HFFc6 (cell line): ENCODE data around the gene SCN10A. TPM values are rescaled to one million over a fixed set of nuclear protein-coding genes. Genes with fewer than 3 reads are reported as not detected.

Experiments
- DNase-seq: peaks from one replicate; pipeline ENCODE4 v3.0.0-alpha.2; 2018
- H3K27ac Mint-ChIP-seq: 2 replicates; pipeline ENCODE4 v1.8.0; 2020; ENCODE audit warnings: mild to moderate bottlenecking, mixed read lengths
- H3K27me3 Mint-ChIP-seq: 2 replicates; pipeline ENCODE4 v1.8.0; 2021; ENCODE audit warnings: mild to moderate bottlenecking, moderate library complexity, mixed read lengths; ENCODE audit not compliant: insufficient read depth
- H3K36me3 Mint-ChIP-seq: 2 replicates; pipeline ENCODE4 v1.8.0; 2021; ENCODE audit warnings: low read depth, mixed read lengths
- H3K4me1 Mint-ChIP-seq: 2 replicates; pipeline ENCODE4 v1.8.0; 2020; ENCODE audit warnings: low read depth, mixed read lengths
- H3K4me3 Mint-ChIP-seq: 2 replicates; pipeline ENCODE4 v1.8.0; 2020; ENCODE audit warnings: mild to moderate bottlenecking, moderate library complexity, mixed read lengths
- H3K9me3 Mint-ChIP-seq: 2 replicates; pipeline ENCODE4 v1.8.0; 2020; ENCODE audit warnings: mild to moderate bottlenecking, mixed read lengths
- total RNA-seq, 6 experiments: library from RNA; stranded (reverse); fragmentation: NEBNext Ultra II Directional; extraction: Animal tissue kit (Norgen Biotek cat#: 25700); gene quantifications; 2 replicates in 1 of 6; 3 replicates in 5 of 6; pipeline ENCODE4 v1.2.3, GENCODE V29; 2021
- TF ChIP-seq, protein P1 (sequence below): fragments of 200-600 bp; sonication (generic); IDR thresholded peaks from 2 replicates; pipeline ENCODE4 v1.5.0; 2021; ENCODE audit warnings: antibody characterized with exemption, mild to moderate bottlenecking

SCN10A gene
- total RNA-seq, 6 experiments from 2014 or later = not detected

DNA sequence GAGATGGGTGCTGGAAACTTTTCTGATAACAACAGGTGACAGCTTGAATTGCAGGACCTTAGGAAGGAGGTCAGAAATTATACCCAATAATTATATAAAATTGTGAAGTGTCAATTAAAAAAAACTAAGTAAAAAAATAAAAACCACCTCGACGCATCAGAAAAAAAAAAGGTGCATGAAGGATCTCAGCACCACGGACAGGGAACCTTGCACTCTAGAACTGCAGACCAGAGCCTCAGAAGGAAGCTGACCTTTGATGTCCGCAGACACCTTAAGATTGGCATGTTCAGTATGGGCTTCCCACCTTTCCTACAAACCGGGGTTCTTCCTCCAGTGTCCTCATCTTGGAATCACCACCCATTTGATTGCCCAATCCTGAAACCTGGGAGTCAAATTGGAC, 60.9 kb downstream of the SCN10A start:
- Mint-ChIP-seq H3K27ac (no peak overlapping the region), H3K4me1 (no peaks in the 10 kb centered on the region), H3K27me3 (peaks cover 3% of the 10 kb centered on the region; the same call in 1 of the 2 replicates), H3K4me3 (no peak overlapping the region), H3K9me3 (no peaks in the 10 kb centered on the region), H3K36me3 (no peaks in the 10 kb centered on the region)
- DNase-seq = no peak
- TF ChIP-seq, protein P1, sequence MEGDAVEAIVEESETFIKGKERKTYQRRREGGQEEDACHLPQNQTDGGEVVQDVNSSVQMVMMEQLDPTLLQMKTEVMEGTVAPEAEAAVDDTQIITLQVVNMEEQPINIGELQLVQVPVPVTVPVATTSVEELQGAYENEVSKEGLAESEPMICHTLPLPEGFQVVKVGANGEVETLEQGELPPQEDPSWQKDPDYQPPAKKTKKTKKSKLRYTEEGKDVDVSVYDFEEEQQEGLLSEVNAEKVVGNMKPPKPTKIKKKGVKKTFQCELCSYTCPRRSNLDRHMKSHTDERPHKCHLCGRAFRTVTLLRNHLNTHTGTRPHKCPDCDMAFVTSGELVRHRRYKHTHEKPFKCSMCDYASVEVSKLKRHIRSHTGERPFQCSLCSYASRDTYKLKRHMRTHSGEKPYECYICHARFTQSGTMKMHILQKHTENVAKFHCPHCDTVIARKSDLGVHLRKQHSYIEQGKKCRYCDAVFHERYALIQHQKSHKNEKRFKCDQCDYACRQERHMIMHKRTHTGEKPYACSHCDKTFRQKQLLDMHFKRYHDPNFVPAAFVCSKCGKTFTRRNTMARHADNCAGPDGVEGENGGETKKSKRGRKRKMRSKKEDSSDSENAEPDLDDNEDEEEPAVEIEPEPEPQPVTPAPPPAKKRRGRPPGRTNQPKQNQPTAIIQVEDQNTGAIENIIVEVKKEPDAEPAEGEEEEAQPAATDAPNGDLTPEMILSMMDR = no peak

DNA sequence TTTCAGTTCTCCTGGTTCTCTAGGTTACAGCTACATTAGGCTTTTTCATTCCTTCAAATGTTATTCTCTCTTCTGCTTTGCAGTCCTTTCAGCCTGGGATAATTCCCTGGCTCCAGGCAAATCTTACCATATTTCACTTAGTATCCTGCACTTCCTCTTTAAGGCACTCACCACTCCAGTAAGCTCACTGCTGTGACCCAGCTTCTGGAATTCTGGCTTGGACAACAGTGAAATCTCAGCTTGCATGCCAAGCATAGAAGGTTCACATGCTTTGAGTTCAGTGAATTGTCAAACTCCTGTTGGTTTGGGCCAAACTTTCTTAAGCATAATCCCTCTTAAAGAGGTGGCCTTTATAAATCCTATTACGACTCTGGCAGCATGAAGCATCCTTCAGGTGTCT, 69.4 kb downstream of the SCN10A start:
- no peak for DNase-seq
- Mint-ChIP-seq H3K27ac (no peak overlapping the region), H3K9me3 (no peaks in the 10 kb centered on the region), H3K36me3 (no peaks in the 10 kb centered on the region), H3K4me3 (no peak overlapping the region), H3K4me1 (no peaks in the 10 kb centered on the region), H3K27me3 (peaks cover 14% of the 10 kb centered on the region)
- TF ChIP-seq, protein P1 = no peak

DNA sequence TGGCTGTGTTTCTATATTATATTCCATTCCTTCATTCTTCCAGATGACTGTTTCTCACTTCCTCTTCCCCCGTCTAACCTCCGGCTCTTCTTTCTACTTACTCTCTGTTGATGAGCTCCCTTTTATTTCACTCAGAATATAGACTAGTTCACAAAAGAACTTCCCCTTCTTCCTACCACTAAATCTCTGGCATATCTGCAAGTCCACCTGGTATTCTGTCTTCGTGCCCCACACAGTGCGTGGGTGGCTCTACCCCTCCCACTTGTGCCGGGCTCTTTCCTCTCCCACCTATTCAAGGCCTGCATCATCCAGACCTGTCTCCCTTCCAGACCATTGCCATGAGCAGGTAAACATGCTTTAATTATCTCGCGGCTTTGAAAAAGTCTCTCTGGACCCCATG, 73.0 kb downstream of the SCN10A start:
- TF ChIP-seq, protein P1 = no peak
- no peak for DNase-seq
- Mint-ChIP-seq H3K27ac (no peak overlapping the region), H3K4me1 (no peaks in the 10 kb centered on the region), H3K4me3 (no peak overlapping the region), H3K9me3 (no peaks in the 10 kb centered on the region), H3K36me3 (no peaks in the 10 kb centered on the region), H3K27me3 (peaks cover 25% of the 10 kb centered on the region)

DNA sequence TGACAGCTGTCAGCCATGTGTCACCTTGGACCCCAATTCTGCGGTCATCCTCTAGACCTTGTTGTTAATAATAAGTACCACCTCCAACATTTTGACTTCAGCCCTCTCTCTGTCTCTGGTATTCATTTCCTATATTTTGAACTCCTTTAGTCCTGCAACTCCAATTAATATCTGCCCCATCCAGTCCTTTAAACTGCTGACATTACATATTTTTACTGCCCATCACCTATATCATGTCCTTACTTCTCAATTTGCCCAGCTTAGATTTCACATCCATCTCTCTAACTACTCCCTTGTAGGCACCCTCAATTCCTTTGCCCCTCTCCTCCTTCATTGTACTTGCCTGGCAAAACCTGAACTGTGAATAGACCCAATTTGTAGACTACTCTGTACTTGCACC, 73.5 kb downstream of the SCN10A start:
- Mint-ChIP-seq H3K9me3 (no peaks in the 10 kb centered on the region), H3K27ac (no peak overlapping the region), H3K4me1 (no peaks in the 10 kb centered on the region), H3K4me3 (no peak overlapping the region), H3K27me3 (peaks cover 25% of the 10 kb centered on the region), H3K36me3 (no peaks in the 10 kb centered on the region)
- TF ChIP-seq, protein P1 = no peak
- no peak for DNase-seq

DNA sequence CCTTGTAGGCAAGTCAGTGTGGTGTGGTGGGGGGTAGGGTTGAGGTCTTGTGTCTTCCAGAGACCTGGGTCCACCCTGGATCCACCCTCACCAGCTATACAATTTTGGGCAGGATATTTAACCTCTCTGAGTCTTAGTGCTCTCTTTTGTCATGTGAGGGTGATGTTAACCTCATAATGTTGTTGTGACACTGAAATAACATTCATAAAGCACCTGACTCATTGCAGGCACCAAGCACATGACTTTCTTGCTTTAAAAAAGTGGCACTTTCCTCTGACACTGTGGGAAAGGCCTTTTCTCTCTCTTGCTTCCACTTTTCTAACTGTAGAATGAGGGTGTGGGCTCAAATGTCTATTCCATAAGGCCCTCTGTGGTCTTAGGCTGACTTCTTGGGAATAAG, 75.5 kb downstream of the SCN10A start:
- no peaks in the 10 kb centered on the region for H3K4me1 Mint-ChIP-seq

More for the DNA sequence above, 75.5 kb downstream of the SCN10A start:
- no peak for DNase-seq
- Mint-ChIP-seq H3K9me3 (no peaks in the 10 kb centered on the region), H3K27me3 (peaks cover 25% of the 10 kb centered on the region), H3K36me3 (no peaks in the 10 kb centered on the region), H3K4me3 (no peak overlapping the region), H3K27ac (no peak overlapping the region)
- TF ChIP-seq, protein P1 = no peak
